ENCODE measurements around the gene DNAJB12. TPM values are rescaled to one million over a fixed set of nuclear protein-coding genes. Genes with fewer than 3 reads are reported as not detected.
"Not testable (repeated sequence)": the region's sequence is repeated elsewhere in the genome, so short reads cannot be mapped to it uniquely, and the experiment has no call there.

DNAJB12 gene
- total and polyA plus RNA-seq, 9 donors, result 27.5 to 46.4 (median 32.0) TPM

GRCh38 chr10:72389716-72390115 lies 35.0 kb upstream of the DNAJB12 start:
- no peaks in the 10 kb centered on the region for H3K9me3 ChIP-seq
- H3K4me3 ChIP-seq, result no peak overlapping the region
- H3K4me1 ChIP-seq (ENCODE audit: insufficient read depth), result no peaks in the 10 kb centered on the region
- H3K27me3 ChIP-seq, result no peaks in the 10 kb centered on the region
- TF ChIP-seq POLR2A (IDR thresholded peaks at IDR 0.05) (no peak), CTCF (IDR thresholded peaks at IDR 0.05) (no peak), EP300 (IDR thresholded peaks at IDR 0.05) (no peak)
- intact Hi-C loops (cut with DNase I), result no loop called here
- H3K27ac ChIP-seq, result no peak overlapping the region
- no peaks in the 10 kb centered on the region for H3K36me3 ChIP-seq
- 88 to 96% (median 92%) methylated on average over 5 of the region's 5 CpGs for WGBS, 3 donors
- no peak for DNase-seq

- Histone ChIP-seq H3K27ac (no peak overlapping the region), H3K27me3 (no peaks in the 10 kb centered on the region), H3K9me3 (no peaks in the 10 kb centered on the region), H3K4me1 (ENCODE audit: insufficient read depth) (no peaks in the 10 kb centered on the region), H3K4me3 (no peak overlapping the region), H3K36me3 (no peaks in the 10 kb centered on the region)
- intact Hi-C loops (cut with DNase I), result no loop called here
- TF ChIP-seq EP300 (IDR thresholded peaks at IDR 0.05) (no peak), CTCF (IDR thresholded peaks at IDR 0.05) (no peak), POLR2A (IDR thresholded peaks at IDR 0.05) (no peak)
- 85 to 96% (median 89%) methylated on average over 1 of the region's 1 CpG for WGBS, 3 donors
- no peak for DNase-seq
These were observed 34.3 kb upstream of the DNAJB12 start for GRCh38 chr10:72389014-72389413.

- Histone ChIP-seq H3K4me3 (no peak overlapping the region), H3K27ac (no peak overlapping the region), H3K9me3 (no peaks in the 10 kb centered on the region), H3K4me1 (ENCODE audit: insufficient read depth) (no peaks in the 10 kb centered on the region), H3K27me3 (no peaks in the 10 kb centered on the region), H3K36me3 (no peaks in the 10 kb centered on the region)
- no peak for TF ChIP-seq CTCF (IDR thresholded peaks at IDR 0.05)
- no peak for TF ChIP-seq EP300 (IDR thresholded peaks at IDR 0.05)
- TF ChIP-seq POLR2A (IDR thresholded peaks at IDR 0.05), result no peak
- 95 to 98% (median 97%) methylated on average over 5 of the region's 5 CpGs for WGBS, 3 donors
- intact Hi-C loops (cut with DNase I), result no loop called here
- no peak for DNase-seq
These were observed 33.3 kb upstream of the DNAJB12 start for GRCh38 chr10:72388062-72388461.

- intact Hi-C loops (cut with DNase I), result no loop called here
- H3K27me3 ChIP-seq, result no peaks in the 10 kb centered on the region
- H3K36me3 ChIP-seq, result no peaks in the 10 kb centered on the region
- H3K27ac ChIP-seq, result no peak overlapping the region
- no peaks in the 10 kb centered on the region for H3K9me3 ChIP-seq
- H3K4me1 ChIP-seq (ENCODE audit: insufficient read depth), result no peaks in the 10 kb centered on the region
- DNase-seq, result no peak
- H3K4me3 ChIP-seq, result no peak overlapping the region
- TF ChIP-seq EP300 (IDR thresholded peaks at IDR 0.05), result no peak
- 57 to 92% (median 82%) methylated on average over 3 of the region's 3 CpGs for WGBS, 3 donors
These were observed 32.3 kb upstream of the DNAJB12 start for GRCh38 chr10:72386916-72387586.

GRCh38 chr10:72385724-72386123 lies 31.0 kb upstream of the DNAJB12 start:
- 89 to 92% (median 89%) methylated on average over 4 of the region's 4 CpGs for WGBS, 3 donors
- no peak for TF ChIP-seq CTCF (IDR thresholded peaks at IDR 0.05)
- no peak for TF ChIP-seq EP300 (IDR thresholded peaks at IDR 0.05)
- no peak for TF ChIP-seq POLR2A (IDR thresholded peaks at IDR 0.05)

GRCh38 chr10:72384982-72385381 lies 30.3 kb upstream of the DNAJB12 start:
- DNase-seq, result not testable (repeated sequence)

More at GRCh38 chr10:72385724-72386123, 31.0 kb upstream of the DNAJB12 start:
- DNase-seq, result no peak
- Histone ChIP-seq H3K4me1 (ENCODE audit: insufficient read depth) (no peaks in the 10 kb centered on the region), H3K4me3 (no peak overlapping the region), H3K36me3 (no peaks in the 10 kb centered on the region), H3K9me3 (no peaks in the 10 kb centered on the region), H3K27me3 (no peaks in the 10 kb centered on the region), H3K27ac (no peak overlapping the region)
- intact Hi-C loops (cut with DNase I), result no loop called here

More at GRCh38 chr10:72384982-72385381, 30.3 kb upstream of the DNAJB12 start:
- H3K4me3 ChIP-seq; H3K27me3 ChIP-seq; intact Hi-C loops (cut with DNase I); H3K4me1 ChIP-seq (ENCODE audit: insufficient read depth); H3K27ac ChIP-seq; H3K36me3 ChIP-seq; H3K9me3 ChIP-seq: not testable (repeated sequence)
- 79 to 83% (median 80%) methylated on average over 7 of the region's 7 CpGs for WGBS, 3 donors

Data from ovary (tissue), 9 donors.